Fibroblast of gingiva (primary cell): ENCODE data around the gene TACSTD2.
"Not testable (repeated sequence)": the region's sequence is repeated elsewhere in the genome, so short reads cannot be mapped to it uniquely, and the experiment has no call there.

Experiments used
- DNase-seq: peaks from one replicate; pipeline ENCODE4 v3.0.0-alpha.2; 2011; ENCODE audit warnings: low read depth

Gene TACSTD2

GRCh38 chr1:58587667-58588066 lies 10.6 kb upstream of the TACSTD2 start:
- DNase-seq = no peak

GRCh38 chr1:58586271-58586670 lies 9.2 kb upstream of the TACSTD2 start:
- DNase-seq = no peak

- DNase-seq = no peak
Observed at GRCh38 chr1:58585581-58586151, 8.6 kb upstream of the TACSTD2 start.

GRCh38 chr1:58585166-58585565 lies 8.1 kb upstream of the TACSTD2 start:
- no peak for DNase-seq

- peak; percentile 90 for DNase-seq
Observed at GRCh38 chr1:58584082-58584895, 7.2 kb upstream of the TACSTD2 start.

GRCh38 chr1:58583496-58583895 lies 6.4 kb upstream of the TACSTD2 start:
- DNase-seq = no peak

GRCh38 chr1:58582143-58582542 lies 5.1 kb upstream of the TACSTD2 start:
- not testable (repeated sequence) for DNase-seq

GRCh38 chr1:58581641-58582040 lies 4.6 kb upstream of the TACSTD2 start:
- no peak for DNase-seq

- DNase-seq = no peak
Observed at GRCh38 chr1:58580186-58580585, 3.1 kb upstream of the TACSTD2 start.

GRCh38 chr1:58577654-58578030 lies 590 bp upstream of the TACSTD2 start:
- no peak for DNase-seq

- DNase-seq = no peak
Observed at GRCh38 chr1:58576325-58576726, 726 bp downstream of the TACSTD2 start.

- DNase-seq = no peak
Observed at GRCh38 chr1:58575551-58576324, 1.3 kb downstream of the TACSTD2 start.

- no peak for DNase-seq
Observed at GRCh38 chr1:58574816-58575215, 2.2 kb downstream of the TACSTD2 start.

GRCh38 chr1:58573705-58574591 lies 3.1 kb downstream of the TACSTD2 start:
- no peak for DNase-seq

GRCh38 chr1:58573138-58573537 lies 3.9 kb downstream of the TACSTD2 start:
- no peak for DNase-seq

GRCh38 chr1:58572690-58573089 lies 4.4 kb downstream of the TACSTD2 start:
- no peak for DNase-seq

- DNase-seq = no peak
Observed at GRCh38 chr1:58571616-58572015, 5.4 kb downstream of the TACSTD2 start.

GRCh38 chr1:58570817-58571216 lies 6.2 kb downstream of the TACSTD2 start:
- DNase-seq = no peak

- DNase-seq = no peak
Observed at GRCh38 chr1:58570094-58570493, 7.0 kb downstream of the TACSTD2 start.

- DNase-seq = no peak
Observed at GRCh38 chr1:58568911-58569310, 8.1 kb downstream of the TACSTD2 start.

- DNase-seq = no peak
Observed at GRCh38 chr1:58568271-58568860, 8.7 kb downstream of the TACSTD2 start.

GRCh38 chr1:58566339-58566738 lies 10.7 kb downstream of the TACSTD2 start:
- no peak for DNase-seq
